ENCODE data around the gene OTUD4.

OTUD4 gene

DNA sequence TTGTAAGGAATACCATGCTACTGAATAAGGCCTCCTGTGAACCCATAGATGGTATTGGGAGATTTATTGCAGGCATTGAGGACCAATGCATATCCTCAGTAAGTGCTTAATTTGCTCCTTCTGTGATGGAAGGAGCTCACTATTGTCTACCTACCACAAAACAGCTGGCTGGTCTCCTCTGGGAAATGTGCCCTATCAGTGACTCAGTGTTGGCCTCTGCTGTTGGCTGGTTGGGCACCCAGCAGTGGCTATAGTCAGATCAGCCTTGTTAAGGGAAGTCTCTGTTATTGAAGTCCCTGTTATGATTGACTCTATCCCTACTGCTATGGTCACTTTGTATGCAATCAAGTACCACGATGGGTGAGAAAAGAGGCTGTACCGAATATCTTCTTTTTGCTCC is 27.5 kb upstream of the OTUD4 start:
- TF ChIP-seq, protein P1, sequence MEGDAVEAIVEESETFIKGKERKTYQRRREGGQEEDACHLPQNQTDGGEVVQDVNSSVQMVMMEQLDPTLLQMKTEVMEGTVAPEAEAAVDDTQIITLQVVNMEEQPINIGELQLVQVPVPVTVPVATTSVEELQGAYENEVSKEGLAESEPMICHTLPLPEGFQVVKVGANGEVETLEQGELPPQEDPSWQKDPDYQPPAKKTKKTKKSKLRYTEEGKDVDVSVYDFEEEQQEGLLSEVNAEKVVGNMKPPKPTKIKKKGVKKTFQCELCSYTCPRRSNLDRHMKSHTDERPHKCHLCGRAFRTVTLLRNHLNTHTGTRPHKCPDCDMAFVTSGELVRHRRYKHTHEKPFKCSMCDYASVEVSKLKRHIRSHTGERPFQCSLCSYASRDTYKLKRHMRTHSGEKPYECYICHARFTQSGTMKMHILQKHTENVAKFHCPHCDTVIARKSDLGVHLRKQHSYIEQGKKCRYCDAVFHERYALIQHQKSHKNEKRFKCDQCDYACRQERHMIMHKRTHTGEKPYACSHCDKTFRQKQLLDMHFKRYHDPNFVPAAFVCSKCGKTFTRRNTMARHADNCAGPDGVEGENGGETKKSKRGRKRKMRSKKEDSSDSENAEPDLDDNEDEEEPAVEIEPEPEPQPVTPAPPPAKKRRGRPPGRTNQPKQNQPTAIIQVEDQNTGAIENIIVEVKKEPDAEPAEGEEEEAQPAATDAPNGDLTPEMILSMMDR (IDR thresholded peaks at IDR 0.05; ENCODE audit: low read depth, low read length), result no peak
- no peak overlapping the region for H3K4me3 ChIP-seq (ENCODE audit: low read depth, low read length)

DNA sequence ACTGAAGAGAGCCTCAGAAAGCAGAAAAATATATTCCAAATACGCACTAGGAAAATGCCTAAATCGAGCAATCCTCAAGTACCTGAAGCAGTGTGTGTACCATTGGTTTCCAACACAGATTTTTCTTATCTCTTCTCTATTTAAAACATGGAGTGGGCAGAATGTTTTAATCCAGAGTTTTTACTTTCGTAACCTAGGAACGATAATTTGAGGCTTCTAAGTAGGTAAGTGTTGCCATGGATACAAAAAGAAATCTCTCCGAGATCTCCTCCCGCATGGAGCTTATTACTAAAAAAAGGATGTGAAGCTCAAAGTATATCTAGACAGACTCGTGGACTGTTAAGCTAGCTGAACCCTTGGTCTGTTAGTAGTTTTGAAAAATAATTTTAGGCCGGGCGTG is 23.0 kb upstream of the OTUD4 start:
- H3K4me3 ChIP-seq (ENCODE audit: low read depth, low read length), result no peak overlapping the region
- TF ChIP-seq, protein P1 (IDR thresholded peaks at IDR 0.05; ENCODE audit: low read depth, low read length), result no peak

DNA sequence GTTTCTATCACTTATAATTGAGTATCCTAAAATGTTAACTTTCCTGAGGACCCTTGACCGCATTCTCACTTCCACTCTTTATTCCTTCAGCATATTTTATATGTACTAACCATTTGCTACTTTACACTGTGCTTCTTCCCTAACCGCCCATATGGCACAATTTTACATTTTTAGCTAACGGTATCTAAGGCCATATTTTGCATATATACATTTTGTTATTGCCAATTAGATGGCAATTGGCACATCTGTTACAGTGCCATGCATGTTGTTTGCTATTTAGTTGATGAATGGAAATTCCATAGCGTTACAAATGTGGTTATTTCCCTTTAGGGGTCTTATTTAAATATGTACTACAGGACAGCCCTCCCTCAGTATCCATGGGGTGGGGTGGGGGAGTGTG is 20.0 kb upstream of the OTUD4 start:
- TF ChIP-seq, protein P1 (IDR thresholded peaks at IDR 0.05; ENCODE audit: low read depth, low read length), result no peak
- no peak overlapping the region for H3K4me3 ChIP-seq (ENCODE audit: low read depth, low read length)

DNA sequence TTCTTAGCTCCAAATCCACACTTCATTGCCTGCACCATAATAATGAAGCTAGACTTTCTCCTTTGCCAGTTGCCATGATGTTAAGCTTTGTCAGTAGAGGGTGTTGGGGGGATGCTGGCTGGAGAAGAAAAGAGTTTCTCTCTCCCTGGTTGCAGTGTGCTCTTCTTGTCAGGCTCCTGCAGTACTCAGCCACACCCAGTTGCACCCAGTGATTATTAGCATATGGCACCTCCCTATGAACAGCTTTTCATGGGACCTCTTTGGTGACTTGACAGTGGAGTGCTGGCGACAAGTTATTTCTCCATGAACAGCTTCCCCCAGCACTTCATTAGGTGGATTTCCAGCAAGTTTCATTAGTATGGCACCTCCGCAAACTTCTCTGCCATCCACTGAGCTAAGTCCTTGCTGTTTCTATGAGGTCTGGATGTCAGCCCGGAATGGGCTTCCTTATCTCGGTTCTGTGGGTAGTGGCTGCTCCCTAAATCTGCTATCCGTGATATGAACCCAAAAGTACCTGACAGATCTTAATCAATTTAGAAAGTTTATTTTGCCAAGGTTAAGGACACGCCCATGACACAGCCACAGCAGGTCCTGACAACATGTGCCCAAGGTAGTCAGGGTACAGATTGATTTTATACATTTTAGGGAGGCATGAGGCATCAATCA is 18.8 kb upstream of the OTUD4 start:
- TF ChIP-seq, protein P1 (IDR thresholded peaks at IDR 0.05; ENCODE audit: low read depth, low read length), result no peak
- no peak overlapping the region for H3K4me3 ChIP-seq (ENCODE audit: low read depth, low read length)

DNA sequence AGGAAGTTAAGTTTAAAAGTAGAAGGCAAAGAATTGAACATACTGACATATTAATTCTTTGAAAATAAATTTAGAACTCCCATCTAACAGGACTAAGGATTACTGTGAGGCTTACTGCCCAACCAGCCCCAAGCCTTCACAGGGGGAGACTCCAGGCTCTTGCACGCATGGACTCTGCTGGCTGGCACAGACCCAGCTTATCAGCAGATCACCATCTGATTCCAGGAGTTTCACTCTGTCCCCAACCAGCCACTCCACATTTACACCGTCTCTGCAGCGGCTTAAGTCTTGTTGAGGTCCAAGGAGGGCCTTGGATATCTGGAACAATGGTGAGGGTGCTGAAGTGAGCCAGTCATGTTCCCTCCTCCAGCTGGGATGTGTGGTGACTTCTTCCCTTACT is 16.4 kb upstream of the OTUD4 start:
- H3K4me3 ChIP-seq (ENCODE audit: low read depth, low read length), result no peak overlapping the region
- TF ChIP-seq, protein P1 (IDR thresholded peaks at IDR 0.05; ENCODE audit: low read depth, low read length), result no peak

DNA sequence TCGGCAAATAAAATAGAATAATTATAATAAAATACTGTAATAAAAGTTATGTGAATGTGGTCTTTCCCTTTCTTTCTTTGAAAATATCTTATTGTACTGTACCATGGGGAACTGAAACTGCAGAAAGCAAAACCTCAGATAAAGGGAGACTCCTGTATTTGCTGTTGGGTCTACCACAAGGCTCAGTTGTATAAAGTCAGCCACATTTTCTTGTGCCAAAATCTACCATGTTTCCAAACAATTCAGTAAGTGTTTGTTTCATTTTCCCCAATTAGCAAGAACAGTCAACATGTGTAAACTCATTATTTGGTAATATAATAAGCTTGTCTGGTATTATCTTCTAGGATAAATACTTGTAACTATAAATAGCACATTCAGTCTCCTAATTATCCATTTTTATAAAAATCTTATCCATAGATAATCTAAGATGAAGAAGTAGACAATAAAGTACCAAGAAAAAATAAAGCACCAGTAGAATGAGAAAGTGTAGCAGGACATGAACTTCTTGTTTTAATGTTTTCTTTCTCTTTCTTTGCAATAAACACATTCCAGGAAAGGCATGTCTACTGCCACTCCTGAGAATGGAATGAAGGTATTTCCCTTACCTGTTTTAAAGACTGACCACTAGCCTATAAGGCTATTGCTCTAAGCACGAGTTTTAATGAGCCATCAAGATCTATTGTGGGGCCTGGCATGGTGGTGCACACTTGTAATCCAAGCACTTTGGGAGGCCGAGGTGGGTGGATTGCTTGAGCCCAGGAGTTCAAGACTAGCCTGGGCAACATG is 15.0 kb upstream of the OTUD4 start:
- TF ChIP-seq, protein P1 (IDR thresholded peaks at IDR 0.05; ENCODE audit: low read depth, low read length), result no peak

DNA sequence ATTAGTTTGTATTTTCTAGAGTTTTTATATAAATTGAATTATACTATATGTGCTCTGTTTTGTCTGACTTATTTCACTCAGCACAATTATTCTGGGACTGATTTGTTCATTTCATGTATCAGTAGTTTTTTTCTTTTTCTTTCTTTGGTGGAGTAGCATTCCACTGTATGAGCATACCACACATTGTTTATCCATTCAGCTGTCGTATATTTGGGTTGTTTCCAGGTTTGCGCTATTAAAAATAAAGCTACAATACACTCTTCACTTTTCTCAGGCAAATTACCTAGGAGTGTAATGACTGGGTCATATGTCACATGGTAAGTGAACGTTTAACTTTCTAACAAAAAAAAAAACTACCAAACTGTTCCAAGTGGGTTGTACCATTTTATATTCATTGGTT is 9.6 kb upstream of the OTUD4 start:
- TF ChIP-seq, protein P1 (IDR thresholded peaks at IDR 0.05; ENCODE audit: low read depth, low read length), result no peak

More for the DNA sequence above, 15.0 kb upstream of the OTUD4 start:
- no peak overlapping the region for H3K4me3 ChIP-seq (ENCODE audit: low read depth, low read length)

More for the DNA sequence above, 9.6 kb upstream of the OTUD4 start:
- no peak overlapping the region for H3K4me3 ChIP-seq (ENCODE audit: low read depth, low read length)

Data from WI38 (cell line).